ENCODE data around the gene C17orf113. TPM values are rescaled to one million over a fixed set of nuclear protein-coding genes. Genes with fewer than 3 reads are reported as not detected.

C17orf113 gene
- total RNA-seq, 2 experiments from 2014 or later = 0.42 to 0.55 TPM

- no peak overlapping the region for H3K4me3 Mint-ChIP-seq
- Histone ChIP-seq H3K4me3 (ENCODE audit: low read length) (no peak overlapping the region), H3K27me3 (ENCODE audit: control insufficient read depth in 1 of 2, insufficient read depth in 2 of 2, low read length in 2 of 2) (peaks cover 17 to 24% of the 10 kb centered on the region in 2 experiments), H3K4me1 (ENCODE audit: insufficient read depth, low read length) (peaks cover 21% of the 10 kb centered on the region), H3K36me3 (ENCODE audit: insufficient read depth, low read length) (no peaks in the 10 kb centered on the region), H3K27ac (ENCODE audit: low read depth in 1 of 2, low read length in 2 of 2) (no peak overlapping the region), H3K9me3 (ENCODE audit: control insufficient read depth in 1 of 2, insufficient read depth in 1 of 2, low read length in 2 of 2) (no peaks in the 10 kb centered on the region)
- peaks cover 31% of the 10 kb centered on the region for H3K27me3 Mint-ChIP-seq
- H3K27ac Mint-ChIP-seq = no peak overlapping the region
- ChIA-PET POLR2A (no interaction called here), CTCF (no interaction called here)
- H3K36me3 Mint-ChIP-seq (ENCODE audit: low read depth) = no peaks in the 10 kb centered on the region
- TF ChIP-seq, protein P1, sequence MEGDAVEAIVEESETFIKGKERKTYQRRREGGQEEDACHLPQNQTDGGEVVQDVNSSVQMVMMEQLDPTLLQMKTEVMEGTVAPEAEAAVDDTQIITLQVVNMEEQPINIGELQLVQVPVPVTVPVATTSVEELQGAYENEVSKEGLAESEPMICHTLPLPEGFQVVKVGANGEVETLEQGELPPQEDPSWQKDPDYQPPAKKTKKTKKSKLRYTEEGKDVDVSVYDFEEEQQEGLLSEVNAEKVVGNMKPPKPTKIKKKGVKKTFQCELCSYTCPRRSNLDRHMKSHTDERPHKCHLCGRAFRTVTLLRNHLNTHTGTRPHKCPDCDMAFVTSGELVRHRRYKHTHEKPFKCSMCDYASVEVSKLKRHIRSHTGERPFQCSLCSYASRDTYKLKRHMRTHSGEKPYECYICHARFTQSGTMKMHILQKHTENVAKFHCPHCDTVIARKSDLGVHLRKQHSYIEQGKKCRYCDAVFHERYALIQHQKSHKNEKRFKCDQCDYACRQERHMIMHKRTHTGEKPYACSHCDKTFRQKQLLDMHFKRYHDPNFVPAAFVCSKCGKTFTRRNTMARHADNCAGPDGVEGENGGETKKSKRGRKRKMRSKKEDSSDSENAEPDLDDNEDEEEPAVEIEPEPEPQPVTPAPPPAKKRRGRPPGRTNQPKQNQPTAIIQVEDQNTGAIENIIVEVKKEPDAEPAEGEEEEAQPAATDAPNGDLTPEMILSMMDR (IDR thresholded peaks at IDR 0.05) = no peak
- intact Hi-C loops (cut with DNase I, micrococcal nuclease) = no loop called here
- DNase-seq (no peak), ATAC-seq (ENCODE audit: poor library complexity) (no peak)
- H3K9me3 Mint-ChIP-seq = no peaks in the 10 kb centered on the region
- peaks cover 23% of the 10 kb centered on the region for H3K4me1 Mint-ChIP-seq (ENCODE audit: low read depth)
Observed at GRCh38 chr17:42068979-42069378, 18.6 kb upstream of the C17orf113 start.

GRCh38 chr17:42067371-42068091 lies 17.1 kb upstream of the C17orf113 start:
- H3K27me3 ChIP-seq (ENCODE audit: control insufficient read depth in 1 of 2, insufficient read depth in 2 of 2, low read length in 2 of 2) = peaks cover 8 to 11% of the 10 kb centered on the region in 2 experiments
- TF ChIP-seq, protein P1 (IDR thresholded peaks at IDR 0.05) = peak; percentile 96
- intact Hi-C loops (cut with DNase I, micrococcal nuclease) = loop anchor here (1.0 kb wide), 3 partner anchors 49 to 104 kb away; no protein-coding TSS in a partner anchor
- no peak overlapping the region for H3K4me3 ChIP-seq (ENCODE audit: low read length)
- no peaks in the 10 kb centered on the region for H3K9me3 ChIP-seq (ENCODE audit: control insufficient read depth in 1 of 2, insufficient read depth in 1 of 2, low read length in 2 of 2)
- ATAC-seq (ENCODE audit: poor library complexity) (peak; percentile 53), DNase-seq (peak; percentile 56 to 83 (median 66))
- no peaks in the 10 kb centered on the region for H3K36me3 ChIP-seq (ENCODE audit: insufficient read depth, low read length)
- no peak overlapping the region for H3K4me3 Mint-ChIP-seq
- POLR2A ChIA-PET = interaction anchor here (1.8 kb wide), 1 partner anchor 45 kb away, joined by 7 read pairs; the partner anchor contains the start of gene DHX58
- H3K4me1 Mint-ChIP-seq (ENCODE audit: low read depth) = peaks cover 31% of the 10 kb centered on the region
- CTCF ChIA-PET = interaction anchor here (0.6 to 2.4 kb wide), 2 partner anchors 12 to 34 kb away, joined by 3 to 11 read pairs; no protein-coding TSS in a partner anchor
- H3K27ac Mint-ChIP-seq = no peak overlapping the region
- H3K27ac ChIP-seq (ENCODE audit: low read depth in 1 of 2, low read length in 2 of 2) = no peak overlapping the region
- H3K27me3 Mint-ChIP-seq = peaks cover 24% of the 10 kb centered on the region
- no peaks in the 10 kb centered on the region for H3K9me3 Mint-ChIP-seq
- H3K4me1 ChIP-seq (ENCODE audit: insufficient read depth, low read length) = peaks cover 24% of the 10 kb centered on the region
- no peaks in the 10 kb centered on the region for H3K36me3 Mint-ChIP-seq (ENCODE audit: low read depth)

GRCh38 chr17:42065201-42065600 lies 14.8 kb upstream of the C17orf113 start:
- no peak overlapping the region for H3K4me3 ChIP-seq (ENCODE audit: low read length)
- intact Hi-C loops (cut with DNase I, micrococcal nuclease) = no loop called here
- ATAC-seq (ENCODE audit: poor library complexity) (peak; percentile 33), DNase-seq (peak in 1 of 14 experiments; percentile 43)
- Mint-ChIP-seq H3K27ac (peak overlapping the region; percentile 60), H3K9me3 (no peaks in the 10 kb centered on the region), H3K36me3 (ENCODE audit: low read depth) (no peaks in the 10 kb centered on the region), H3K4me1 (ENCODE audit: low read depth) (peaks cover 26% of the 10 kb centered on the region), H3K4me3 (no peak overlapping the region), H3K27me3 (peaks cover 11% of the 10 kb centered on the region)
- no peaks in the 10 kb centered on the region for H3K9me3 ChIP-seq (ENCODE audit: control insufficient read depth in 1 of 2, insufficient read depth in 1 of 2, low read length in 2 of 2)
- no peak overlapping the region for H3K27ac ChIP-seq (ENCODE audit: low read depth in 1 of 2, low read length in 2 of 2)
- H3K36me3 ChIP-seq (ENCODE audit: insufficient read depth, low read length) = no peaks in the 10 kb centered on the region
- H3K27me3 ChIP-seq (ENCODE audit: control insufficient read depth in 1 of 2, insufficient read depth in 2 of 2, low read length in 2 of 2) = no peaks in the 10 kb centered on the region
- TF ChIP-seq, protein P1 (IDR thresholded peaks at IDR 0.05) = no peak
- peaks cover 16% of the 10 kb centered on the region for H3K4me1 ChIP-seq (ENCODE audit: insufficient read depth, low read length)
- ChIA-PET CTCF (interaction anchor here (1.3 kb wide), 1 partner anchor 36 kb away, joined by 4 read pairs; no protein-coding TSS in a partner anchor), POLR2A (interaction anchor here (0.8 to 1.1 kb wide), 3 partner anchors 45 to 429 kb away, joined by 3 read pairs; partner anchors contain the start of genes DNAJC7 and NKIRAS2)
